K562 (cell line): ENCODE measurements around the gene TRPC5OS. TPM values are rescaled to one million over a fixed set of nuclear protein-coding genes. Genes with fewer than 3 reads are reported as not detected.

Experiments
- ATAC-seq: fragments of 200-7000 bp; cut with Tn5 transposase; 3 replicates; pipeline ENCODE4 v1.9.1; 2020; ENCODE audit warnings: moderate library complexity
- BruUV-seq: library from RNA; stranded (reverse); fragments of 400-500 nt; replicated peaks from 2 replicates; lab custom pipeline; 2021; lab: Mats Ljungman, UMichigan
- CTCF ChIA-PET: fragments of 300-600 bp; formaldehyde crosslinking; extraction: SDS; loops from one replicate; lab custom pipeline; 2021; ENCODE audit warnings: low intra/inter-chr PET ratio; lab: Yijun Ruan, JAX
- POLR2A ChIA-PET: fragments of 300-600, 350-650 bp; sonication (Branson Sonifier 250); formaldehyde crosslinking; extraction: SDS; loops from one replicate; lab custom pipeline; 2021; ENCODE audit warnings: antibody characterized with exemption, inconsistent platforms; lab: Yijun Ruan, JAX
- DNase-seq, 4 experiments: peaks; one replicate each; pipeline versions ENCODE4 v3.0.0 to v3.0.0-alpha.2; 2011 to 2018; ENCODE audit warnings: low spot score in 3 of 4, mixed read lengths in 3 of 4; ENCODE audit errors: extremely low read depth in 1 of 4
- FAIRE-seq: peaks from 2 replicates; lab custom pipeline; 2011; peaks lifted over from hg19 to GRCh38; lab: Jason Lieb, UNC
- H2AFZ ChIP-seq: 2 replicates; pipeline ENCODE4 v1.6.0; 2011; ENCODE audit warnings: low read depth, low read length, control low read depth, inconsistent platforms
- H3K27ac ChIP-seq: fragments of 200-600 bp; 3 replicates; pipeline ENCODE4 v1.8.0; 2011; ENCODE audit warnings: low read depth, mild to moderate bottlenecking, control low read depth, inconsistent platforms, low read length, moderate library complexity, mixed read lengths; ENCODE audit errors: extremely low read depth
- H3K27me3 ChIP-seq, 2 experiments: fragments of 300-600 bp in 1 of 2; 2 replicates in 1 of 2; 3 replicates in 1 of 2; pipeline versions ENCODE4 v1.6.0 to v1.8.0; 2011; ENCODE audit warnings: inconsistent platforms in 2 of 2, low read length in 2 of 2, mild to moderate bottlenecking in 1 of 2, mixed read lengths in 1 of 2, moderate library complexity in 1 of 2; ENCODE audit not compliant: control insufficient read depth in 2 of 2, insufficient read depth in 2 of 2
- H3K36me3 ChIP-seq: fragments of 300-600 bp; 3 replicates; pipeline ENCODE4 v1.8.0; 2011; ENCODE audit warnings: mild to moderate bottlenecking, low read length, inconsistent platforms; ENCODE audit not compliant: control insufficient read depth, insufficient read depth
- H3K4me1 ChIP-seq, 2 experiments: fragments of 200-600 bp in 1 of 2; replicated peaks in 1 of 2; 2 replicates in 1 of 2; 3 replicates in 1 of 2; pipeline versions ENCODE4 v1.5.1 to v1.8.0; 2011; ENCODE audit warnings: inconsistent platforms in 2 of 2, low read length in 2 of 2, mild to moderate bottlenecking in 1 of 2, mixed read lengths in 1 of 2, moderate library complexity in 1 of 2; ENCODE audit not compliant: control insufficient read depth in 2 of 2, insufficient read depth in 2 of 2
- H3K4me2 ChIP-seq: 2 replicates; pipeline ENCODE4 v1.6.1; 2011; ENCODE audit warnings: low read length, control low read depth, inconsistent platforms, mixed read lengths; ENCODE audit not compliant: insufficient read depth
- H3K4me3 ChIP-seq: fragments of 200-600 bp; sonication (generic), shearing (Covaris generic); 2 replicates; pipeline ENCODE4 v1.5.1; 2016; ENCODE audit warnings: control low read depth, inconsistent platforms
- H3K79me2 ChIP-seq: fragments of 200-600 bp; 3 replicates; pipeline ENCODE4 v1.8.0; 2011; ENCODE audit warnings: low read length, inconsistent platforms; ENCODE audit not compliant: control insufficient read depth, insufficient read depth
- H3K9ac ChIP-seq, 2 experiments: 2 replicates each; pipeline versions ENCODE4 v1.6.0 to v1.6.1; 2011; ENCODE audit warnings: low read depth in 2 of 2, low read length in 2 of 2, control low read depth in 1 of 2, inconsistent platforms in 1 of 2, mild to moderate bottlenecking in 1 of 2, mixed read lengths in 1 of 2; ENCODE audit not compliant: insufficient read depth in 1 of 2
- H3K9me1 ChIP-seq: one replicate; pipeline ENCODE4 v1.6.0; 2011; ENCODE audit warnings: inconsistent platforms, mild to moderate bottlenecking, low read length, moderate library complexity; ENCODE audit not compliant: control insufficient read depth, insufficient read depth
- H3K9me3 ChIP-seq: replicated peaks from 2 replicates; pipeline ENCODE4 v1.5.1; 2011; ENCODE audit warnings: low read depth, low read length, inconsistent platforms; ENCODE audit not compliant: control insufficient read depth, insufficient read depth
- H4K20me1 ChIP-seq: replicated peaks from 2 replicates; pipeline ENCODE4 v1.6.1; 2011; ENCODE audit warnings: low read length, inconsistent platforms, mixed read lengths; ENCODE audit not compliant: control insufficient read depth, insufficient read depth
- SPI1 ChIP-seq: IDR thresholded peaks from 2 replicates; pipeline ENCODE4 v1.6.1; 2011; ENCODE audit warnings: low read depth, low read length, control low read depth, borderline replicate concordance
- WGBS: fragments of 100-300 bp; shearing (Covaris generic); methylation state at CpG from one replicate; pipeline ENCODE4 v1.1.6; 2016; ENCODE audit warnings: low coverage, mixed read lengths; ENCODE audit not compliant: insufficient coverage; ENCODE audit errors: missing lambda C conversion rate; 5-methylcytosine and 5-hydroxymethylcytosine counted together
- in situ Hi-C: fragments of 300-500 bp; cut with MboI; formaldehyde crosslinking; loops from 4 replicates; pipeline ENCODE4 v1.15.0; 2018; ENCODE audit warnings: inconsistent platforms, mixed read lengths
- intact Hi-C: fragments of 100-400 bp; cut with micrococcal nuclease; formaldehyde crosslinking; loops from 2 replicates; pipeline ENCODE4 v1.14.2; 2022
- polyA plus RNA-seq, 8 experiments: library from polyadenylated mRNA; depleted of rRNA in 4 of 8; stranded (reverse) in 5 of 8; unstranded in 3 of 8; fragments of >200 nt; fragmentation: Nextera tagmentation in 2 of 8; fragmentation: Illumina TruSeq in 1 of 8; extraction: Ambion mirVana in 2 of 8; extraction: Trizol in 1 of 8; gene quantifications; 2 replicates each; pipeline versions ENCODE4 v1.2.1 to v1.2.3, GENCODE V29; 2011 to 2014; ENCODE audit warnings: inconsistent platforms in 1 of 8, missing spikeins in 1 of 8
- total RNA-seq, 7 experiments: library from RNA; depleted of rRNA in 6 of 7; stranded (reverse); fragments of >200 nt in 6 of 7; fragmentation: Illumina TruSeq in 2 of 7; extraction: Trizol in 2 of 7; gene quantifications; 2 replicates each; pipeline versions ENCODE4 v1.2.1 to v1.2.3, GENCODE V29; 2011 to 2021; ENCODE audit warnings: low replicate concordance in 1 of 7
- TF ChIP-seq, protein P1 (sequence below): fragments of 250-450 bp; sonication (Bioruptor Pico); IDR thresholded peaks from 2 replicates; pipeline ENCODE4 v1.4.0; 2020; ENCODE audit warnings: mild to moderate bottlenecking, moderate library complexity
- TF ChIP-seq, protein P2 (sequence below): sonication (generic); formaldehyde crosslinking; IDR thresholded peaks from 2 replicates; pipeline ENCODE4 v1.8.0; 2022; ENCODE audit warnings: mild to moderate bottlenecking, missing genetic modification reagents
- TF ChIP-seq, protein P3 (sequence below): fragments of 450-650 bp; IDR thresholded peaks from 2 replicates; pipeline ENCODE4 v1.6.1; 2018; ENCODE audit not compliant: partially characterized antibody

Gene TRPC5OS
- total and polyA plus RNA-seq, 9 of the 15 experiments (the other 6 are each of a cell fraction or from before 2014, with no cell fraction given), result not detected

DNA sequence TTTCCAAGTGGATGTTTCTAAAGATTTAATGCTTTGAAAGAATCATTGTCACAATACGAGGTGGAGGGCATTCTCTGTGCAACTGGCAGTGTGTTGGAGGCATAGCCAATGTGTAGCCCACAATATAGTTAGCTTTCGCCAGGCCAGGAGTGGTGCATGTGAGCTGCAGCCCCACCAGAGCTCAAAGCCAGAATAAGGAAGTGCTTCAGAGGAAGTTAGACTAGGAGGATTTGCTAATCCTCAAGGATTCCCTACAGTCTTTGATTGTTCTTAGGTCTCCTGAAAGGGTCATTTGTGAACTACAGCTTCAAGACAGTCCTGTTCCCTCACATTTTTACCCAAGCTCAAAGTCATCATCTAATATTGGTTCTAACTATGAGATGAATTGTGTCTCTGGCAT is 16.4 kb downstream of the TRPC5OS start:
- H3K4me1 ChIP-seq, result no peaks in the 10 kb centered on the region
- FAIRE-seq, result no peak
- H3K4me2 ChIP-seq, result no peak overlapping the region
- ChIA-PET POLR2A (no interaction called here), CTCF (no interaction called here)
- H2AFZ ChIP-seq, result no peak overlapping the region
- no peaks in the 10 kb centered on the region for H3K9me3 ChIP-seq
- no TSS peak for BruUV-seq
- no peak overlapping the region for H3K27ac ChIP-seq
- no peaks in the 10 kb centered on the region for H3K79me2 ChIP-seq
- H3K9me1 ChIP-seq, result no peaks in the 10 kb centered on the region
- no peak overlapping the region for H3K4me3 ChIP-seq
- WGBS, result 0% methylated on average over 2 of the region's 2 CpGs
- no peak for ATAC-seq
- no peaks in the 10 kb centered on the region for H4K20me1 ChIP-seq
- no peak for DNase-seq
- intact Hi-C loops, result no loop called here
- no peaks in the 10 kb centered on the region for H3K27me3 ChIP-seq
- no peak overlapping the region for H3K9ac ChIP-seq
- in situ Hi-C loops, result loop anchor here (25.0 kb wide), 1 partner anchor 745 kb away; no protein-coding TSS in a partner anchor
- H3K36me3 ChIP-seq, result no peaks in the 10 kb centered on the region
- peak; percentile 53; the same call in 1 of the 2 replicates for TF ChIP-seq SPI1
- TF ChIP-seq, protein P1, sequence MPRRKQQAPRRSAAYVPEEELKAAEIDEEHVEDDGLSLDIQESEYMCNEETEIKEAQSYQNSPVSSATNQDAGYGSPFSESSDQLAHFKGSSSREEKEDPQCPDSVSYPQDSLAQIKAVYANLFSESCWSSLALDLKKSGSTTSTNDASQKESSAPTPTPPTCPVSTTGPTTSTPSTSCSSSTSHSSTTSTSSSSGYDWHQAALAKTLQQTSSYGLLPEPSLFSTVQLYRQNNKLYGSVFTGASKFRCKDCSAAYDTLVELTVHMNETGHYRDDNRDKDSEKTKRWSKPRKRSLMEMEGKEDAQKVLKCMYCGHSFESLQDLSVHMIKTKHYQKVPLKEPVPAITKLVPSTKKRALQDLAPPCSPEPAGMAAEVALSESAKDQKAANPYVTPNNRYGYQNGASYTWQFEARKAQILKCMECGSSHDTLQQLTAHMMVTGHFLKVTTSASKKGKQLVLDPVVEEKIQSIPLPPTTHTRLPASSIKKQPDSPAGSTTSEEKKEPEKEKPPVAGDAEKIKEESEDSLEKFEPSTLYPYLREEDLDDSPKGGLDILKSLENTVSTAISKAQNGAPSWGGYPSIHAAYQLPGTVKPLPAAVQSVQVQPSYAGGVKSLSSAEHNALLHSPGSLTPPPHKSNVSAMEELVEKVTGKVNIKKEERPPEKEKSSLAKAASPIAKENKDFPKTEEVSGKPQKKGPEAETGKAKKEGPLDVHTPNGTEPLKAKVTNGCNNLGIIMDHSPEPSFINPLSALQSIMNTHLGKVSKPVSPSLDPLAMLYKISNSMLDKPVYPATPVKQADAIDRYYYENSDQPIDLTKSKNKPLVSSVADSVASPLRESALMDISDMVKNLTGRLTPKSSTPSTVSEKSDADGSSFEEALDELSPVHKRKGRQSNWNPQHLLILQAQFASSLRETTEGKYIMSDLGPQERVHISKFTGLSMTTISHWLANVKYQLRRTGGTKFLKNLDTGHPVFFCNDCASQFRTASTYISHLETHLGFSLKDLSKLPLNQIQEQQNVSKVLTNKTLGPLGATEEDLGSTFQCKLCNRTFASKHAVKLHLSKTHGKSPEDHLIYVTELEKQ (CRISPR knock-in tag), result no peak
- TF ChIP-seq, protein P2, sequence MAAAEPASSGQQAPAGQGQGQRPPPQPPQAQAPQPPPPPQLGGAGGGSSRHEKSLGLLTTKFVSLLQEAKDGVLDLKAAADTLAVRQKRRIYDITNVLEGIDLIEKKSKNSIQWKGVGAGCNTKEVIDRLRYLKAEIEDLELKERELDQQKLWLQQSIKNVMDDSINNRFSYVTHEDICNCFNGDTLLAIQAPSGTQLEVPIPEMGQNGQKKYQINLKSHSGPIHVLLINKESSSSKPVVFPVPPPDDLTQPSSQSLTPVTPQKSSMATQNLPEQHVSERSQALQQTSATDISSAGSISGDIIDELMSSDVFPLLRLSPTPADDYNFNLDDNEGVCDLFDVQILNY, result no peak
- TF ChIP-seq, protein P3, sequence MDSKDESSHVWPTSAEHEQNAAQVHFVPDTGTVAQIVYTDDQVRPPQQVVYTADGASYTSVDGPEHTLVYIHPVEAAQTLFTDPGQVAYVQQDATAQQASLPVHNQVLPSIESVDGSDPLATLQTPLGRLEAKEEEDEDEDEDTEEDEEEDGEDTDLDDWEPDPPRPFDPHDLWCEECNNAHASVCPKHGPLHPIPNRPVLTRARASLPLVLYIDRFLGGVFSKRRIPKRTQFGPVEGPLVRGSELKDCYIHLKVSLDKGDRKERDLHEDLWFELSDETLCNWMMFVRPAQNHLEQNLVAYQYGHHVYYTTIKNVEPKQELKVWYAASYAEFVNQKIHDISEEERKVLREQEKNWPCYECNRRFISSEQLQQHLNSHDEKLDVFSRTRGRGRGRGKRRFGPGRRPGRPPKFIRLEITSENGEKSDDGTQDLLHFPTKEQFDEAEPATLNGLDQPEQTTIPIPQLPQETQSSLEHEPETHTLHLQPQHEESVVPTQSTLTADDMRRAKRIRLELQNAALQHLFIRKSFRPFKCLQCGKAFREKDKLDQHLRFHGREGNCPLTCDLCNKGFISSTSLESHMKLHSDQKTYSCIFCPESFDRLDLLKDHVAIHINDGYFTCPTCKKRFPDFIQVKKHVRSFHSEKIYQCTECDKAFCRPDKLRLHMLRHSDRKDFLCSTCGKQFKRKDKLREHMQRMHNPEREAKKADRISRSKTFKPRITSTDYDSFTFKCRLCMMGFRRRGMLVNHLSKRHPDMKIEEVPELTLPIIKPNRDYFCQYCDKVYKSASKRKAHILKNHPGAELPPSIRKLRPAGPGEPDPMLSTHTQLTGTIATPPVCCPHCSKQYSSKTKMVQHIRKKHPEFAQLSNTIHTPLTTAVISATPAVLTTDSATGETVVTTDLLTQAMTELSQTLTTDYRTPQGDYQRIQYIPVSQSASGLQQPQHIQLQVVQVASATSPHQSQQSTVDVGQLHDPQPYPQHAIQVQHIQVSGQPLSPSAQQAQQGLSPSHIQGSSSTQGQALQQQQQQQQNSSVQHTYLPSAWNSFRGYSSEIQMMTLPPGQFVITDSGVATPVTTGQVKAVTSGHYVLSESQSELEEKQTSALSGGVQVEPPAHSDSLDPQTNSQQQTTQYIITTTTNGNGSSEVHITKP, result no peak
